Activated CD4-positive, alpha-beta memory T cell treated with anti-CD3 and anti-CD28 coated beads, Interleukin-2, amount 10 ng/mL, durations not matched to agents 7 days and 5 days (primary cell): ENCODE data around the gene KCNQ1. TPM values are rescaled to one million over a fixed set of nuclear protein-coding genes. Genes with fewer than 3 reads are reported as not detected.

ENCODE experiments used
- CTCF ChIA-PET: fragments of 350-600 bp; sonication (Branson Sonifier 250); formaldehyde crosslinking; loops from one replicate; lab custom pipeline; 2021; ENCODE audit warnings: antibody characterized with exemption, inconsistent platforms; lab: Charles Lee
- POLR2A ChIA-PET: fragments of 350-600 bp; sonication (Branson Sonifier 250); formaldehyde crosslinking; loops from one replicate; lab custom pipeline; 2021; ENCODE audit warnings: antibody characterized with exemption; lab: Charles Lee
- DNase-seq: peaks from one replicate; pipeline ENCODE4 v3.0.0-alpha.2; 2020
- H3K27ac Mint-ChIP-seq: one replicate; pipeline ENCODE4 v1.8.0; 2021; ENCODE audit warnings: mild to moderate bottlenecking, mixed read lengths
- H3K27me3 Mint-ChIP-seq: one replicate; pipeline ENCODE4 v1.8.0; 2021; ENCODE audit warnings: mixed read lengths
- H3K36me3 Mint-ChIP-seq: one replicate; pipeline ENCODE4 v1.8.0; 2021; ENCODE audit warnings: low read depth, mixed read lengths
- H3K4me1 Mint-ChIP-seq: one replicate; pipeline ENCODE4 v1.8.0; 2021; ENCODE audit warnings: mixed read lengths
- H3K4me3 Mint-ChIP-seq: one replicate; pipeline ENCODE4 v1.8.0; 2021; ENCODE audit warnings: mild to moderate bottlenecking, mixed read lengths
- H3K9me3 Mint-ChIP-seq: one replicate; pipeline ENCODE4 v1.8.0; 2021; ENCODE audit warnings: mixed read lengths
- total RNA-seq, 2 experiments: library from RNA; stranded (reverse); gene quantifications; one replicate each; pipeline ENCODE4 v1.2.3, GENCODE V29; 2021

Gene KCNQ1
- total RNA-seq, 2 experiments from 2014 or later, result 14.8 to 15.0 TPM

DNA sequence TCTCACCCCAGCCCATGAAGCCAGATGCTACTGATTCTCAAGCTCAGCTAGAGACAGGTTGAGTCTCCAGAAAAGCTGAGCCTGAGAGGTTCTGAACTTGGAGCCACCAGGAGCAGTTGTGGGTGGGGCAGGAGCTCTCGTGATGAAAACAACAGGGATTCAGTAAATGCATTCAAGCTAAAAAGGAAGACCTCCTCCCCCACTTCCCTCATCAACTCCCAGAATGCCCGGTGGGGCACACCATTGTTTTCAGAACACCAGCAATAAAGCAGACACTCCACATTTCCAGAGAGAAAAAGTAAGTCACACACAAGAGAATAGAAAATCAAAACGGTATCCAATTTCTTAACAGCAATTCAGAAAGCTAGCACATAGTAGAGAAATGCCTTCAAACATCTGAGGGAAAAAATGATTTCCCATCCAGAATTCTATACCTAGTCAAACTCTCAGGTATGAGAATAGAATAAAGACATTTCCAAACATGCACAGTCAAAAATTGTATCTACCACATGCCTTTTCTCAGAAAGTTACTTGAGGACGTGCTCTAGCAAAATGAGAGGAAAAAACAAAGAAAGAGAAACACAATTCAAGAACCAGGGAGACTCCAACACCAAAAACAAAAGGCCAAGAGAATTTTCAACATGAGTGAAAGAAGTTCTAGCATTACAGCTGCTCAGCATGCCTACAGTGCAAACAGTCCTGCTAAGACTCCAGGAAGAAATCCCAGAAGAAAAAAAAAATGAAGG is 383.9 kb downstream of the KCNQ1 start:
- H3K27me3 Mint-ChIP-seq, result no peaks in the 10 kb centered on the region
- H3K36me3 Mint-ChIP-seq, result no peaks in the 10 kb centered on the region
- H3K9me3 Mint-ChIP-seq, result peaks cover 25% of the 10 kb centered on the region
- POLR2A ChIA-PET, result no interaction called here
- no peak overlapping the region for H3K4me3 Mint-ChIP-seq
- H3K27ac Mint-ChIP-seq, result no peak overlapping the region
- no peak for DNase-seq
- CTCF ChIA-PET, result no interaction called here
- H3K4me1 Mint-ChIP-seq, result no peaks in the 10 kb centered on the region

DNA sequence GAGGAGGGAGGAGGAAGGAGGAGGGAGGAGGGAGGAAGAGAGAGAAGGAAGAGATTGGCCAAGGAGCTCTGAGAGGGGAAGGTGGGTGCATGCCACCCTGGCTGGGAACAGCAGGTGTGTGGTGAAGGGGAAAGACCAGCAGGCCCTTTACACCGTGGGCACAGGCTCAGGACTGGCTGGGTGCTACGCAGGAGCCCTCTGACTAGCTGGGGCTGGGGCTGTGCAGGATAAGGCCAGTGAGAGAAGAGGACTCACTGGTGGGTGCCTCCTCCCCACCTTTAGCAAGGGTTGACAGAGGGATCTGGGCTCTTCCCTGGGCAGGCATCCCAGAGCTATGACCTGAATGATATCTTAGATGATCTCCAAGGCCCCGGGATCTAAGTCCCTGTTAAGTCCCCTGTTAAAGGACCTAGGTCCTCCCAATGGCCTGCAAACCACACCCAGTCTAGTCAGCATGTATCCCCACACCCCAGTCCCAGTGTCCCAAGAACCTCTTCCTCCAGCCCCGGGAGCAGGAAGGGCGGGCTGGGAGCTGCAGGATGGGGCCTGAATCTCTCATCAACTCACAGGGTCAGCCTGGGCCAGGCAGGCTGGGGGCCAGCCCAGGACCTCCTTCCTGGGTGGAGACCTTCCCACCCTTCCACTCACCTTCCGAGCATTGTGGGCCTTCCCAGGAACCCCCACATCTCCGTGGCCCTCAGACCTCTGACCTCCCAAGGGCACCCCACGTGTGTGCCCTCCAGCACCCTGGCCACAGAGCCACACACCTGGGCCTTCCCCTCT is 385.4 kb downstream of the KCNQ1 start:
- no peak for DNase-seq
- POLR2A ChIA-PET, result no interaction called here
- Mint-ChIP-seq H3K36me3 (no peaks in the 10 kb centered on the region), H3K9me3 (peaks cover 15% of the 10 kb centered on the region), H3K27ac (no peak overlapping the region), H3K4me3 (no peak overlapping the region), H3K27me3 (no peaks in the 10 kb centered on the region), H3K4me1 (no peaks in the 10 kb centered on the region)
- CTCF ChIA-PET, result no interaction called here

DNA sequence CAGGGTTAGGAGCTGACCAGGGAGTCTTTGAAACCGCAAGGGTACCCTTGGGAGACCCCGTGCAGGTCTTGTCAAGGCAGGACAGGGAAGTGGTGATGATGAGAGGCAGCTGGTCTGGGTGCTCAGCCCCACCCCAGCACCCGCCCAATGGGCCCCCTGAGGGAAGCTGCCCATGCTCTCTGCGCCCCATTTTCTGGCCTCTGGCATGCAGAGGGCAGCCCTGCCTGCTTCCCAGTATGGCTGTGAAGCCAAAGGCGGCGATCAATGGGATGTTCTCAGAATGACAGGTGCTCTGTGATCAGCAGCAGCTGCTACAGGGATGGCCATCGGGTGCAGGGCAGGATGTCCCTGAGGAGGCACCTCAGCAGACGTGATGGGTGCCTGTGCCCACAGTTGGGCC is 386.1 kb downstream of the KCNQ1 start:
- Mint-ChIP-seq H3K27ac (no peak overlapping the region), H3K4me1 (no peaks in the 10 kb centered on the region), H3K9me3 (peaks cover 13% of the 10 kb centered on the region), H3K4me3 (no peak overlapping the region), H3K27me3 (no peaks in the 10 kb centered on the region), H3K36me3 (no peaks in the 10 kb centered on the region)
- no peak for DNase-seq
- CTCF ChIA-PET, result no interaction called here
- POLR2A ChIA-PET, result no interaction called here

DNA sequence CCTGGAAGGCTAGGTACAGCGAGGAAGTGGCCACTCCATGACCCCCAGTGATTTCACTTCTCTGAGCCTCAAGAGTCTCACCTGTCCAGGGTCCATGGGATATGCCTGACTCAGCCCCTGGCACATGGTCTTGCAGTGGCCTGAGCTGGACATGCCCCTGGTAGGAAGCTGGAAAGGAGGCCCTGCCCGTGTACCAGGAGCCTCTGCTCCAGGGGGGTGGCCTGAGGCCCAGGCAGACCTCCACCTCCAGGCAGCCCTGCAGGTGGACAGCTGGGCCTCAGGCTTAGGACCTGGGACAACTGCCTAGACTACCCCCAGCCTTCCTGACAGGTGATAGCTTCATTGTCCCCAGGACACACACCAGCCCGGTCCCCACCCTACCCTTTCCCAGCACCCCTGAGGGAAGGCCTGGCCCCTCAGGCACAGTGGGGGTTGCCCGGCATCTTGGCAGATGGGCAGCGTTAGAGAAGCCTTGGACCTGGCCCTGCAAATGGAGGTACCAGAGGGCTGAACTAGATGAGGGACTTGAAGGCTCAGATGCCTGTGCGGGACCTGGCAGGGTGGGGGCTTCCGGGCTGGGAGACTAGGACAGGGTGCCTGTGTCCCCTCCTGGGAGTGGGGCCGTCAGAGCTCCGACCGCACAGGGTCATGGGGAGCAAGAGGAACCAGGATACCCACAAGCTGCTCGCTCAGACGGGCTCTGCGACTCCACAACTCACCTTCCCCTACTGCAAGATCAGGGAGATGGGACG is 387.1 kb downstream of the KCNQ1 start:
- Mint-ChIP-seq H3K36me3 (no peaks in the 10 kb centered on the region), H3K4me1 (no peaks in the 10 kb centered on the region), H3K4me3 (no peak overlapping the region), H3K9me3 (peaks cover 13% of the 10 kb centered on the region), H3K27me3 (no peaks in the 10 kb centered on the region), H3K27ac (no peak overlapping the region)
- POLR2A ChIA-PET, result no interaction called here
- CTCF ChIA-PET, result no interaction called here
- DNase-seq, result no peak

DNA sequence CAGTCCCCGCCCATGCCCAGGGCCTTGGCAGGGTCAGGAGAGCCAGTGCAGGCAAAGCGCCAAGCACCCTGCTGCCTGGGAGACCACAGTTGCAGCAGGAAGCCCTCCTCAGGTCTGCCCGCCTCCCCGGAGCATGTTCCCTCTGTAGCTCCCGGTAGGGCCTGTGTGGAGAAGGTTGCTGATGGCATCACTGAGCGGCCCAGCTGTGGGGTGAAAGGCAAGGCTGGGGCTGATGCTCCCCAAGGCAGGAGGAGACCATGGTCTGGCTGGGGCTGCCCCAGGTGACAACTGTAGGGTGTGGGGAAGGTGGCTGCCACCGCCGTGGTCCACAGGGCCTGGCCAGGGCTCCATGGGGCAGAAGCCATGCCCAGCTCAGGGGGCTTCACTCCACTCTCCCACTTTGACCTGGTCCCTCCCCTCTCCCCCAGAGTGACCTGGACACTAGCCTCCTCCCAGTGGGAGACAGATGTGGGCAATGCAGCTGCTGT is 387.8 kb downstream of the KCNQ1 start:
- Mint-ChIP-seq H3K4me3 (no peak overlapping the region), H3K27ac (no peak overlapping the region)
- CTCF ChIA-PET, result no interaction called here

DNA sequence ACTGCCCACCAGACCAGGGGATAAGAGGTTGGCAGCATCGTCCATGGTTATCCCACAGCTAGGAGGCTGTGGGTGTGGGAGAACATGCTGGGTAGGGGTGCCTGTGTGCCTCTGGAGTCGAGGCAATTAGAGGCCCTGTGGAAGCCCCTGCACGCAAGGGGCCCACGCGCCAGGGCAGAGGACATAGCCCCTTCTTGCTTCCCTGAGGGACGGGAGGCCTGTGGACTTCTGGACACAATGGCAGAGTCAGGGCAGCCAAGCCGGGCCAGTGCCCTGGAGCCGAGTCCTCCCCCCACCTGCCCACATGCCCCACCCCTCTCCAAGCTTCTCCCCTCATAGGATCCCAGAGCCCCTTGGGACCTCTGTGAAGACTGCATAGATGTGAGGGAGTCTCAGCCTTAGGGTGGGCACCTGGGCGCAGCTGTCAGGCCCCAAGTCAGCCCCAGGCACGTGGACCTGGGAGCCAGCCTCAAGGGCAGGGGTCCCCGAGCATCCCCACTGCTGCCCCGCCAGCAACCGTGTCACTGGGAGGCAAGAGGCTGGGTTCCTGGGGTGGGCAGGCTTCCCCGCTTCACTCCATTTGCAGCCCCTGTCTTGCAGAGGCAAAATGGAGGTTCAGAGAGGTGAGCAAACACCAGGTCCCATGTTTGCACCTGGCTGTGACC is 388.4 kb downstream of the KCNQ1 start:
- ChIA-PET CTCF (no interaction called here), POLR2A (no interaction called here)
- no peak for DNase-seq
- no peaks in the 10 kb centered on the region for H3K4me1 Mint-ChIP-seq
- H3K9me3 Mint-ChIP-seq, result peaks cover 9% of the 10 kb centered on the region
- no peaks in the 10 kb centered on the region for H3K36me3 Mint-ChIP-seq
- H3K4me3 Mint-ChIP-seq, result no peak overlapping the region
- H3K27me3 Mint-ChIP-seq, result no peaks in the 10 kb centered on the region
- H3K27ac Mint-ChIP-seq, result no peak overlapping the region

More for the DNA sequence above, 387.8 kb downstream of the KCNQ1 start:
- no peak for DNase-seq
- Mint-ChIP-seq H3K4me1 (no peaks in the 10 kb centered on the region), H3K9me3 (peaks cover 12% of the 10 kb centered on the region), H3K27me3 (no peaks in the 10 kb centered on the region), H3K36me3 (no peaks in the 10 kb centered on the region)
- POLR2A ChIA-PET, result no interaction called here

DNA sequence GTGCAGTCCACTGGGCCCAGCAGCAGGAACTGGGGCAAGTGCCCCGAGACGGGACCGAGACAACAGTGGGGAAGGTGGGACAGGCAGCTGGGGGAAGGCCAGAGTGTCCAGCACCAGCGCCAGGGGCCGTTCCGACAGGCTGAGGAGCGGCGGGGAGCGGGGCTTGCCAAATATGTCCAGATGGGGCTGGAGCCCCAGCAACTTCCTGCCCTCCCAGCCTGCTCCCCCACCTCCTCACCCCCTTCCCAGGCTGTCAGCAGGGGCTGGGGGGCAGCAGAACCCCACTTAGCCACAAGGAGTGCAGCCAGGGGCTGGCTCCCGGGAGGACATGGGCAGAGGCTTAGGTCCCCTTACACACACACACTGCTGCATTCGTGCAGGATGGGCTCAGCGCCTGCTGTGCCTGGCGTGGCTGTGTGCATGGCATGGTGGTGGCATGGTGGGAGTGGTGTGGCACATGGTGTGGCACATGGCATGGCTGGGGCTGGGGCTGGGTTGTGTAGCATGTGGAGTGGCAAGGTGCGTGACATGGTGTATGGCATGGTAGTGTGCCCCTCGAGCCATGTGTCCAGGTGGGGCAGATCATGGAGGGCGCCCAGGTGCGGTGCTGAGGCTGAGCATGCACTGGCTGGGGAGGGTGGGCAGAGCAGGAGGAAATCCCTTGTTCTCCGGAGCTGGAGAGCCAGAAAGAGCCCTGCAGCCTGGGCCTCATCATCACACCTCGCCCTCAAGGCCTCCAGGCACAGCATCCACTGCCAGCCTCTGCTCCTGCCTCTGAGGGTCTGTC is 389.1 kb downstream of the KCNQ1 start:
- H3K27ac Mint-ChIP-seq, result no peak overlapping the region
- peaks cover 4% of the 10 kb centered on the region for H3K9me3 Mint-ChIP-seq
- POLR2A ChIA-PET, result no interaction called here
- no peak for DNase-seq
- no peak overlapping the region for H3K4me3 Mint-ChIP-seq
- no peaks in the 10 kb centered on the region for H3K36me3 Mint-ChIP-seq
- CTCF ChIA-PET, result no interaction called here
- H3K4me1 Mint-ChIP-seq, result no peaks in the 10 kb centered on the region
- no peaks in the 10 kb centered on the region for H3K27me3 Mint-ChIP-seq

DNA sequence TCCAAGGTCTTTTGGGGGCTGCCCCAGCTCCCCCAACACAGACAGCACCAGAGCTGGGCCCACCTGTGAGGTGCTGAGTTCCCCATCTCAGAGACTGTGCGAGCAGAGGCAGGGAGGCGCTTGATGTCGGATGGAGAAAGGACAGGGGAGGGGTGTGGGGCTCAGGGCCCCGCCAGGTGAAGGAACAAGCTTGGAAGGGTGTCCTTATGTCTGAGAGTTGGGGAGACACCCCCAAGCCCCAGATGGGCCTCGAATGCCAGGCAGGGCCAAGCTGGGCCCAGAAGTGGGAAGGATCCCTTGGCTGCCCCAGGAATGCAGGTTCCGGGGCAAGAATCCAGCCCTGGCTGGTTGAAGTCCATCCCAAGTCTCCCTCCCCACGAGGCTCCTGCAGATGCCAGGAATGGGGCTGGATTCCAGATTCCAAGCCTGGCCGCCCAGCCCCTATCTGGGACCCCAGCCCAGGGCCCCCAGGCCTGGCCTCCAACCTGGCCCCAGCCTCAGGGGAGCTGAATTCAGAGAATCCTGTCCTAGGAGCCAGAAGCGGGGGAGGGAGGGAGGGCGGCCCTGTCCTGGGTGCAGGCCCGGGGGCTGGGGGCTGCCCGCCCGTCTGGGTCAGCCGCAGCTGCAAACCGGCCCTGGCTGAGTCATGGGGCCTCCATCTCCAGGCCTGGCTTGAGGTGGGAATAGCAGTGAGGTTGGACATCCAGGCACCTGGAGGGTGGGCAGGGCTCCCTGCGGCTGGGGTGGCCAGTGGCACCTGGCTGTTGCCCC is 389.9 kb downstream of the KCNQ1 start:
- H3K4me1 Mint-ChIP-seq, result no peaks in the 10 kb centered on the region
- no peak overlapping the region for H3K27ac Mint-ChIP-seq
- H3K27me3 Mint-ChIP-seq, result no peaks in the 10 kb centered on the region
- H3K36me3 Mint-ChIP-seq, result no peaks in the 10 kb centered on the region
- ChIA-PET CTCF (no interaction called here), POLR2A (no interaction called here)
- no peak overlapping the region for H3K4me3 Mint-ChIP-seq
- no peaks in the 10 kb centered on the region for H3K9me3 Mint-ChIP-seq
- no peak for DNase-seq

DNA sequence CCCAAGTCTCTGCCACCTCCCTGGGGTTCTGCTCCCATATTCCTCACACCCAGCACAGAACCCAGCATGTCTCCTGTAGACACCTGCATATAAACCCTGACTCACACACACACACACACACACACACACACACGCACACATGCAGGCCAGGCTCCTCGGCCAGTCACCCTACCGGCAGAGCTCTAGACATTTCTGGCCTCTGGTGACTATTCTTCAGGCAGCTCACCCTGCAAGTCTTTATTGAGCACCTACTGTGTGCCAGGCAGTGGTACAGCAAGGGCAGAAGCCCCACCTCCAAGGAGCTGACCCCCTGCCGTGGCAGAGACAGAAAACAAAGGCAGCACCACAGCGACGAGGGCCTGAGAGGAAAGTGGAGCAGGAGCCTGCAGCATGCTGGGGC is 390.5 kb downstream of the KCNQ1 start:
- CTCF ChIA-PET, result no interaction called here
- Mint-ChIP-seq H3K27ac (no peak overlapping the region), H3K4me3 (no peak overlapping the region)

DNA sequence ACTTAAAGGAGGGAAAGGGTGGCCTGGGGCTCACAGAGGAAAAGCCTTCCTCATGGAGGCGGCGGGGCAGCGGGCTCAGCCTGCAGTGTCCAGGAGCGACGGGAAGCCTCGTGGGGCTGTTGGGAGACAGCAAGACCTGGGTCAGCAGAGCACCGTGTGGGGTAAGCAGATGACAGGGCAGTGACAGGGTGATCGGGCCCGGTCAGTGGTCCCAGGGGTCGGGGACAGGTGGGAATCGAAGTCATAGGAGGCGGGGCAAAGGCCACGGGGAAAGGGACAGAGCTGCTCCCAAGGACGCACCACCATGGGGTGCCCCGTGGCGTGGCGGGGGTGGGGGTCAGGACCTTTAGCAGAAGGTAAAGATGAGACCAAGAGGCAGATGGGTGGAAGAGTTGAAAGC is 390.9 kb downstream of the KCNQ1 start:
- no peaks in the 10 kb centered on the region for H3K27me3 Mint-ChIP-seq
- CTCF ChIA-PET, result no interaction called here
- DNase-seq, result no peak
- H3K27ac Mint-ChIP-seq, result no peak overlapping the region
- H3K4me1 Mint-ChIP-seq, result no peaks in the 10 kb centered on the region
- H3K36me3 Mint-ChIP-seq, result no peaks in the 10 kb centered on the region
- POLR2A ChIA-PET, result no interaction called here
- H3K4me3 Mint-ChIP-seq, result no peak overlapping the region
- no peaks in the 10 kb centered on the region for H3K9me3 Mint-ChIP-seq

More for the DNA sequence above, 390.5 kb downstream of the KCNQ1 start:
- no peak for DNase-seq
- H3K36me3 Mint-ChIP-seq, result no peaks in the 10 kb centered on the region
- H3K27me3 Mint-ChIP-seq, result no peaks in the 10 kb centered on the region
- POLR2A ChIA-PET, result no interaction called here
- H3K4me1 Mint-ChIP-seq, result no peaks in the 10 kb centered on the region
- no peaks in the 10 kb centered on the region for H3K9me3 Mint-ChIP-seq

DNA sequence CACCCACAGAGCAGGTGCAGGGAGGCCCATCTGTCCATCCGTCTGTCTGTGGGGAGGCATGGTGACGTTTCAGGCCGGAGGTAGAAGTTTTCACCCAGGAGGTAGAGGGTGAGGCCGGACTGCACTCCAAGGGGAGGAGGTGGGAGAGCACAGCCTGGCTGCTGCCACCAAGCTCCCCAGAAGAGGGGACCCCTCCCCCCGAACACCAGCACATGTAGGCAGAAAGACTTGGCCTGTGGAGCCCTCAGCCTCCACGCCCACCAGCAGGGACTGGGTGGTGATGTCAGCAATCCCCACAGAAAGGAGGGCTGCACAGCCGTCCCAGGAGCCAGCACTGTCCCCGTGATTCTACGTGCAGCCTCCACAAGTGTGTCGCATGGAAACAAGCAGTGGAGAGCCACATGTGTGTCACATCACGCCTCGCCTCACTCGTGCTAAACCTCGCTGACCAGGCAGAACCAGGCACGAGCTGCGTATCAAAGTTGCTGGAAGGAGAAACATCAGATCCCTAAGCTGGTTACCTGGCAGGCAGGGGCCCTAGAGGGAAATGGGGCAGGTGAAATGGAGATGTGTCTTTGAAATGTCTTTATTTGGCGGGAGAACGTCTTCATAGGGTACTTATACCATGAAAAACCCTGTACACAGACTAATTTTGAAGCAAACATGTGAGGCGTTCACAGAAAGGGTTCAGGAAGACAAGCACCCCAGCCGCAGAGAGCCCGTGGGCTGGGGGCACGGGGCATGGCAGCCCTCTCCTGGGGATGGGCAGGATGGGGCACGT is 391.7 kb downstream of the KCNQ1 start:
- DNase-seq, result no peak

More for the DNA sequence above, 391.7 kb downstream of the KCNQ1 start:
- no peak overlapping the region for H3K4me3 Mint-ChIP-seq
- no peaks in the 10 kb centered on the region for H3K27me3 Mint-ChIP-seq
- H3K9me3 Mint-ChIP-seq, result no peaks in the 10 kb centered on the region
- H3K36me3 Mint-ChIP-seq, result no peaks in the 10 kb centered on the region
- no peak overlapping the region for H3K27ac Mint-ChIP-seq
- CTCF ChIA-PET, result no interaction called here
- H3K4me1 Mint-ChIP-seq, result no peaks in the 10 kb centered on the region
- POLR2A ChIA-PET, result no interaction called here
